RPMI7951 (cell line): ENCODE measurements around the gene RREB1. TPM values are rescaled to one million over a fixed set of nuclear protein-coding genes. Genes with fewer than 3 reads are reported as not detected.

Source experiments
- DNase-seq: peaks from one replicate; pipeline ENCODE4 v3.0.0-alpha.2; 2012; ENCODE audit warnings: low read depth
- total RNA-seq: library from RNA; depleted of rRNA; stranded (reverse); fragments of >200 nt; shearing (Covaris generic); gene quantifications from 2 replicates; pipeline ENCODE4 v1.2.3, GENCODE V29; 2014

RREB1 gene
- total RNA-seq, 1 experiment from 2014 or later, result 6.0 TPM

DNA sequence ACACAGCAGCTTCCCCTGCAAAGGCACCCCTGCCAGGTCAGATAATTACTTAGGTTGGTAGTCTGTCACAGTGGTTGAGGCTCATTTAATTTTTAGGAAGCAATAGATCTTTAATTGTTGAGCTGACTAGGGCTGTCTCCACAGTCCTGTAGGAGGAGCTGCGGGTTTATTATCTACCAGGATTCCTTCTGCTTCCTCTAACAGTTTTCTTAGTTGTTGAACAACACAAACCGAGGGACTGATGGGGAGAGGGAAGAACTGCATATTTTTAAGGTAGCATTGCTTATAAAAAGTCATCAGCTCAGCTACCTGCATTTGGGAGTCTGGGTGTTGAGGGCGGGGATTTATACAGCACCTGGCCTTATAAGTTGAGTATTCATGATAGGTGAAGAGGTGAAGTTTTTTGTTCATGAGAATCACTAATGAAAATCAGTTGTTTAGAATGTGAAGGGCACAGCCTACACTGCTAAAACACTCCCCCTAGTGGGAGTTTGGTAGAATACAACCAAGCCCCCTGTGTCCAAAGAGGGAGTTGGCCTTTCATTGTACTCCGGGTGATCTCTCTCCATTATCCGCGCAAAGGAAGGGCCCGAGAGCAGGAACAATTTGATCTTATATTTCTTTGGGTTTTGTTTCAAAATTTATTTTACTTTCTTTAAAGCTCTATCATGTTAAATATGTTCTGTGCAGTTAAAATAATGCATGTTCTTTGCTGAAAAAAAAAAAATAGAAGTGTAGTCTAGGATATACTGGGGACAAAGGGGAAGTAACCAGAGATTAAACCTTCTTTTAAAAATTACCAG lies 135.6 kb downstream of the RREB1 start:
- peak; percentile 58 for DNase-seq

DNA sequence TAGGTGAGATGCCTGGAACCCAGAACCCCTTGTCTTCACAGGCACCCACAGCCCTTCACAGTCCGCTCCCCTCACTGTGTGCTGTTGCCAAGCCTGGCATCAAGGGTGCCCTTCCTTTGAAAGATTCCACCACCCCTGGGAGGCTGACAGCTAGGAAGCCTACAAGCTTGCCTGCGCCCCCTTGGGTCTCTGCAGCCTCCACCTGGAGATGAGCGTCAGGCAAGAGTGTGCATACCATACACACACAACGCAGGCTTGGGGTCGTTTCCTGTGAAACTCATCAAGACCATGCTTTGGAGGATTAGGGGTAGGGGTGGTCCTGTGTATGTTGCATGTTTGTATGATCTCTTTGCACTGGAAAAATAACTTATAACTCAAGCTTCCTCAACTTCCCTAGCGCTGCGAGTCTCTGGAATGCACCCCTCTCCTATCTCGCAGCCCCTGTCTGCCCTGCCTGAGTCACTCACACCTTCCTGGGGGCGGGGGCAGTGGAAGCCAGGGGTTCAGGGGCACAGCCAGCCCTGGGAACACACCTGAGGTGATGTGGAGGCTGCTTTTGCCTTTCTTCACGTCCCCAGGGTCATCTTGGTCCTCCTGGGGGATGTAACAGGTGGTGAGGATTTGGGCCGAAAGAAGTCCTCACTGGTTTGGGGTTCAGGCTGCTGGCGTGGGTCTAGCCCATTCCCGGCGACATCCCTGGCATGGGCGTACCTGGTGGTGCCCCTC lies 138.1 kb downstream of the RREB1 start:
- DNase-seq, result no peak

DNA sequence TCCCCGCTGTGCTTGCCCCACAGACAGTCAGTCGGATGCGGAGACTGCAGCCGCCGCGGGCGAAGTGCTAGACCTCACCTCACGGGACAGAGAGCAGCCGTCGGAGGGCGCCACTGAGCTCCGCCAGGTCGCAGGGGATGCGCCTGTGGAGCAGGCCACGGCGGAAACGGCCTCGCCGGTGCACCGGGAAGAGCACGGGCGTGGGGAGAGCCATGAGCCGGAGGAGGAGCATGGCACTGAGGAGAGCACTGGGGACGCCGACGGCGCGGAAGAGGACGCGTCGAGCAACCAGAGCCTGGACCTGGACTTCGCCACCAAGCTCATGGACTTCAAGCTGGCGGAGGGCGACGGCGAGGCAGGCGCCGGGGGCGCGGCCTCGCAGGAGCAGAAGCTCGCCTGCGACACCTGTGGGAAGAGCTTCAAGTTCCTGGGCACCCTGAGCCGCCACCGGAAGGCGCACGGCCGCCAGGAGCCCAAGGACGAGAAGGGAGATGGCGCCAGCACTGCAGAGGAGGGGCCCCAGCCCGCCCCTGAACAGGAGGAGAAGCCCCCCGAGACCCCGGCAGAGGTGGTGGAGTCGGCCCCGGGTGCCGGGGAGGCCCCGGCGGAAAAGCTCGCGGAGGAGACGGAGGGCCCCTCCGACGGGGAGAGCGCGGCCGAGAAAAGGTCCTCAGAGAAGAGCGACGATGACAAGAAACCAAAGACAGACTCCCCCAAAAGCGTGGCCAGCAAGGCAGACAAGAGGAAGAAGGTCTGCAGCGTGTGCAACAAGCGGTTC lies 138.8 kb downstream of the RREB1 start:
- no peak for DNase-seq

DNA sequence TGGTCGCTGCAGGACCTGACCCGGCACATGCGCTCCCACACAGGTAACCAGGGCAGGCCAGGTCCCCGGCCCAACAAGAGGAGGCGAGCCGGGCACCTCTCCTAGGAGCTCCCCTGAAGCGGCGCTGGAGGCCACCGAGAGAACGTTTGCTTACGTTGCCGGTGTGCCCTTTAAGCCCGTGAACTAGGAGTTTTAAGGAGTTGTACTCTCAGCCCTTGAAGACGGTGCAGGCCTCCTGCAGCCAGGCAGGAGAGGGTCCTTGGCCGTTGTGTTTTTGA lies 139.4 kb downstream of the RREB1 start:
- no peak for DNase-seq

DNA sequence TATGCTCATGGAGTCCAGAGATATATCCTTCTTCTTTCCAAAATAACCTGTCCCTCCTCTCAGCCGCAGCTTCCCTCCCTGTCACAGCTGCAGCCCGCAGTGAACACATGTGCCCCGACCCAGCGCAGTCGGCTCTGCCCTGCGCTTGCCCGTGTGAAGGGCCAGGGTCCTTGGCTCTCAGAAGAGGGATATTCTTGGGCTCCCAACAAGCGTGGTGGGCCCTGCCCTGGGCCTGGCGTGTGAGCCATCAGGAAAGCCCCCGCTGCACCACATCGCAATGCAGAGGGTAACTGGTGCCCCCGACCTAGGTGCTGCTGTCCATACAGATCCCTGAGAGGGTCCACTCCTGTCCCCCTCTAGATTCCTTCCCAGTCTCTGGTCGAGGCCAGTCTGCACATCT lies 140.1 kb downstream of the RREB1 start:
- no peak for DNase-seq

DNA sequence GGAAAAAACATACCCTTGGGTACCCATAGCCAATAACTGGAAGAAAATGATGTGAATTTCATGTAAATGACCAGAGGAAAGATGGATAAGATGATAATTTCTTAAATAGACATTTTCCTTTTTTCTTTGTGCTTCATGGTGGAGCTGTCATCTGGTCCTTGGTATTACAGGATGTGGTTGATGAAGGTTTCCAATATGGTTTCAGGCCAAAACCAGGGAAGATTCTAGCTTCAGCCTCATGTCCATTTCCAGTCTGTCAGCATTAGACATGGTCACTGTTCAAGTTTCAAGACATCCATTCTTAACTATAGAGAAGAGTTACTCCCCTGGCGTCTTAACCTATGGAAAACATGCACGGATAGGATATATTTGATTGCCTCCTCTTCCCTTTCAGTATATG lies 141.6 kb downstream of the RREB1 start:
- peak; percentile 29 for DNase-seq

DNA sequence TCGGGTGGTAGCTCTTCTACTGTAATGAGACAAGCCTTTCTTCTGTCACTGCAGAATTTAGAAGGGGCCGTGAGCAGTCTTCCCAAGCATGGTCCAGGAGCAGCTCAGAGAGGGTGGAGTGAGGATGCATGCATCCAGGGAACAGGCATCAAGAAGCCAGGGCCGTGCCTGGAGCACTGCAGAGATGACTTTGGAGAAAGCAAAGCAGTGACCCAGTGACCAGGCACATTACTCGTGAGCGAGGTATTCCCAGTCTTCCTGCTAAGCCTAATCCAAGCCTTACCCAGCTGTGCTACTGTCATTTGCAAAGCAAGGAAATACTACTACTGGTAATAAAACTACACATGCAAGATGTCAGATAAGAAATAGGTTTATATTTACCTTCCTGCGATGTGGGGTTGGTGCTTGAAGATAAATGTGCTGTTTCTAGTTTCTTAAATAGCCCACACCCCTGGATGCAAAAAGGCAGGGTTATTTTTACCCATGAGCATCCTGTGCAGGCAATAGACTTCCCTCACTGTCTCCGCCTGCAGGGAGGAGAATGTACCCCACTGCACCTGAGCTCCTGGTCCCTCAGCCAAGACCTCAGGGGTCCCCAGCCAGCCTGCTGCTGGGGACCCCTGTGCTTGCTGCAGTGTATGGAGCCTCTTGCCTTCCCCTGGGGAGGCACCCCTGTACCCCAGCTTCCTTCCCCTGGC lies 142.3 kb downstream of the RREB1 start:
- peak; percentile 18 for DNase-seq

DNA sequence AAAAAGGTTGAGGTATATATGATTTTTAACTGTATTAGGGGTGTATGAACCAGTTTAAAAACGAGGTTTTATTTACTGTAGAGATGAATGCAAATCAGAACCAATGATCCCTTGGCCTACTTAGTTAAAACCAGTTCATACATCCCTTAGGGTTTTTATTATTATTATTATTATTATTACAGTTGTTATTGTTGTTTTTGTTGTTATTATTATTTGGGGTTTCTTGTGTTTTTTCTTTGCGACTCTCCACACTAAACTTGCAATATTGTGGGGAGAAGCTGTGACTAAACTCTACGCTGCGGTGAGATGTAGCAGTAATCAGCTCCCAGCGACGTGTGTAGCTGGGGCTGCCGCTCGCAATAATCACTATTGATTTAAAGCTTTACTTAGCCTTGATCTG lies 143.1 kb downstream of the RREB1 start:
- DNase-seq, result no peak

DNA sequence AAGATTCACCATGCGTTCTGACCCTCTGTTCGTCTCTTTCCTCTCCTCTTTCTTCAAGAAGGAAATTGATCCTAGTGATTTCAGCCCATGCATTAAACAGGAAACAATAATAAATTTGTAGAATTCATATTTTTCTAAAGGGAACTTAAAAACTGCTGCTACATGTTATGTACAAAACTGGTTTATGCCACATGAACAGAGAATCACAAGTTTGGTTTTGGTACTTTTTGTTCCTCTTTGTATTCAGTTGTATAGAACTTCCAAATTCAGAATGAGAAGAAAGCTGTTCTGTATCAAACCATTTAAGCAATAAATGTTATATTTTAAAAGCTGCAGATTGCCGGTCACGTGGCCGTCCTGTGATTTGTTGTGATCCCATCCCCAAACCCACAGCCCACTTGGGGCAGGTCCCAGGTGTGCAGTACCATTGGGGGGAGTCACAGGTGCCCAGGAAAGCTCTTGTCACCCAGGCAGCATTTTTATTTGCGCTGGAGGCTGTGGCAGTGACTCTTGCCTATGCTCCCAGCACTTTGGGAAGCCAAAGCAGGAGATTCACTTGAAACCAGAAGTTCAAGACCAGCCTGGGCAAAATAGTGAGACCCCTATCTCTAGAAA lies 144.0 kb downstream of the RREB1 start:
- DNase-seq, result no peak

DNA sequence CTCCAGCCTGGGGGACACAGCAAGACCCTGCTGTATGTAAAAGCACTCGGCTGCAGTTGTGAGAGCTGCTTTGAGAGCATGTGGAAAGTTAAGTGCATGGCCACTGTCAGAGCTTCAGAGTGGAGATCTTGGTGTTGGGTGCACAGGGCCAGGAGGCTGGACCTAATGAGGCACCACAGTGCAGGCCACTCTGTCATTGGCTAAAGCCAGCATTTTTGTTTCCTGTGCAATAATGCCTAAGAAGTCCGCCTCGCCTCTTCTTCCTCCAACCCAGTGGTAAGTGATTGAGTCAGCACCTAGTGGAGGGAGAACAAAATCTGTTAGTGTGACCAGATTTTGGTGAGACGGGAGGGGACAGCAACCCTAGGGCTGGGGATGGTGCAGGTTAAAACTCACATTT lies 144.6 kb downstream of the RREB1 start:
- no peak for DNase-seq

DNA sequence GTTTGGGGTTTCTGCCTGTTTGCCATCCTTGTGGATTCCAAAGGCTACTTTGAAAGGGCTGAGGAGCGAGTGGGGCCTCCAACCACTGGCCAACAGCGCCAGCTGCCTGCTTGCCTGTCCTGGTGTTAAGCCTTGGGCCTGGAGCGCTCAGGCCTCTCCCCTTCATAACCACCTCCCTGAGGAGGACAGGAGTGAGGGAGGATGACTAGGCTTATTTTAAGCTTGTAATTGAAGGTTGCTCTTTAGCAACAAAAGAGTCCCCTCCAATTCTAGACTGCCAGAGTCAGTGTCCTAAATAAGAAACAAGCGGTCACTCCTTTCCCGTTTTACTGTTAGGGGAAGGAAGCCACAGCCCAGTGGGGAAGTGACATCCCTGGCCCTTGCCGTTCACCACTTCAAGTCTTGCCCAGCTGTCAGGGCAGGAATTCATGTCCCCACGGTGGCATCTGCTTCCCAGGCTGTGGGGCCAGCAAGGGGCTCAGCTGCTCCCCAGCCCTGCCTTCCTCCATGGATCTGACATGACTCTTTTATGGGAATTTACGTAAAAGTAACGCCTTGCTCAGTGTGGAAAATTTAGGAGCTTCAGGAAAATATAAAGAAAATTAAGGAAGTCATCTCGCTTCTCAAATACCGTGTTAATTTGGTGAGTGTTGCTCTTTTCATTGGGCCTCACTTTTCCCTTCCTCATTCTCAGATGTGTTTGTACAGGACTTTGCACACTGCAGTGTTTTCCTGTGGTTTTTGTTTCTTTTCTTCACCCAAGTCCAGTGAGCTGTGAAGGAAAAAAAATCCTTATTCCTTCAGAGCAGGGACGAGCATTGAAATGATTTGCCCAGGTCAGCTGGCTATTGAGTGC lies 147.4 kb downstream of the RREB1 start:
- DNase-seq, result no peak

DNA sequence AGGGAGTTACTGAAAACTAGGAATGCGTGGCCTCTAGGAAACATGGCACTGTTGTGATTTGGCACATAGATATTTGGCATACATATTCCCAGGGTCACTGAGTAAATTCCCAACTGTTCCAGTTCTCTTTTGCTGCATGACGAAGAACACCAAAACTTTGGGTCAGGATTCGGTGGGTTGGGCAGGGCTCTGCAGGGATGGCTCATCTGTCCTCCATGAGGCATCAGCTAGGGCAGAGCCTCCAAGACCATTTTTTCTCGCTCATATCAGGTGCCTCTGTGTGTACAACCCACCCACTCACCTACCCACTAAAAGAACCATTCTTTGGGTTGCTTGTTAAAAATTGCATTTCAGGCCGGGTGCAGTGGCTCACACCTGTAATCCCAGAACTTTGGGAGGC lies 148.2 kb downstream of the RREB1 start:
- DNase-seq, result no peak

DNA sequence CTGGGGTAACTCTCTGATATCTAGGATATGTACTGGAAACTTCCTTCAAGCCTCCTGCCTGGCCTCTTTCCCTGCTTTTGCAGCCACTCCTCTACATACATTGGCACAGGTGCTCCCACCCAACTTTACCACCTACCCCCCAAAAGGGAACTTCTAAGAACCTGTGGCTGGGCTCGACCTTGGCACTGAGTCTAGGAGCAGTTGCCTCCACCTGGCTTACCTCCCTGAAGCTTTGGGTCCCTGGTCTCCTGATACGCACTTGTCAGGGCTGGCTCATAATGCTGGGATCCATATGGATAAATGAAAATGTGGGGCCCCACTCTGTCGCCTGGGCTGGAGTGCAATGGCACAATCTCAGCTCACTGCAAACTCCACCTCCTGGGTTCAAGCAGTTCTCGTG lies 149.0 kb downstream of the RREB1 start:
- no peak for DNase-seq

DNA sequence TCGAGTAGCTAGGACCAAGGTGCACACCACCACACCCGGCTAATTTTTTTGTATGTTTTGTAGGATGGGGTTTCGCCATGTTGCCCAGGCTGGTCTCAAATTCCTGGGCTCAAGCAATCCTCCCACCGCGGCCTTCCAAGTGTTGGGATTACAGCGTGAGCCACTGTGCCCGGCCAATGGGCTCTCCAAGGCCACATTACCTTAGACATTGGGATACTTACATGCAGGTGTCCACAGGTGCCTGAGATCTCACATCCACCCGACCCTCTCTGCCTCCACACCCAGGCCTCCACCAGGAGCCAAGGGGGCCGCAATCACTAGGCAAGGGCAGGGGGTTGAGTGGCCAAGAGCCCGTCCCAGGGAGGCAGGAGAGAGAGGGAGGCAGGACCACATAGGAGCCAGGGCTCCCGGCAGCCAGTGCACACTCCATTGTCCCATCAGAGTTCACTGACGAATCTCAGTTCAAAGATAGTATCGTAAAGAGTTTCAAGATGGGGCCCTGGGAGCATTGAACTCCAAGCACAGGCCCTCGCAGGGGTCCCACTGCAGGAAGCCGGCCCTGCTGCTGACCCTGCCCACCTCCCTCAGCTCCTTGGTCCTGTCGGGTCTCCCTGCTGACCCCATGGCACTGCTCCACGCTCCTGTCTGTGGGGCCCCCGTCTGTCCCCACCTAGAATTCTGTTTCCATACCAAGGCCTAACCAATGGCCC lies 149.9 kb downstream of the RREB1 start:
- DNase-seq, result no peak

DNA sequence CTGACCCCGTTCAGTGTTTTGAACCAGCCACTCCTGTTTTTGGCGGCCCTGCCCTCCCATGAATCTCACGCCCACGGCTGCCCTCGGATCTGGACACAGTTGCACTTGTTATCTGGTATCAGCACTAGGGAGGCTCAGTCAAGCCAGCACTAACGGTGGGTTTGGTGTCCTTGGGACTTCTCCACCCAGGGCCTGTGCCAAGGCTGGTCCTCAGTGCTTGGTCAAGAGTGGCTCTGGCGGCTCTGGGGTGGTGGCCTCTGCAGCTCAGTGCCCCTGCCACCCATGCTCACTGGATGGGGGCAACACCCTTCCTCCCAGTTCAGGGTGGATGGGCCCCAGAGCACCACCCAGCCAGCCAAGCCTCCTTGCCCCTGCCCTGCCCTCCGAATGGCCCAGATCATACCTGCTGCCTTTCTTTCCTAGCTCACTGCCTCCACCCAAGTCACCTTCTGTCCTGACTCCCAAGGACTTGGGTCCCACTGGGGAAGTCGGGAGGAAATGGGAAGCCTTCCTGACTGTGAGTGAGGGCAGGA lies 150.5 kb downstream of the RREB1 start:
- no peak for DNase-seq

DNA sequence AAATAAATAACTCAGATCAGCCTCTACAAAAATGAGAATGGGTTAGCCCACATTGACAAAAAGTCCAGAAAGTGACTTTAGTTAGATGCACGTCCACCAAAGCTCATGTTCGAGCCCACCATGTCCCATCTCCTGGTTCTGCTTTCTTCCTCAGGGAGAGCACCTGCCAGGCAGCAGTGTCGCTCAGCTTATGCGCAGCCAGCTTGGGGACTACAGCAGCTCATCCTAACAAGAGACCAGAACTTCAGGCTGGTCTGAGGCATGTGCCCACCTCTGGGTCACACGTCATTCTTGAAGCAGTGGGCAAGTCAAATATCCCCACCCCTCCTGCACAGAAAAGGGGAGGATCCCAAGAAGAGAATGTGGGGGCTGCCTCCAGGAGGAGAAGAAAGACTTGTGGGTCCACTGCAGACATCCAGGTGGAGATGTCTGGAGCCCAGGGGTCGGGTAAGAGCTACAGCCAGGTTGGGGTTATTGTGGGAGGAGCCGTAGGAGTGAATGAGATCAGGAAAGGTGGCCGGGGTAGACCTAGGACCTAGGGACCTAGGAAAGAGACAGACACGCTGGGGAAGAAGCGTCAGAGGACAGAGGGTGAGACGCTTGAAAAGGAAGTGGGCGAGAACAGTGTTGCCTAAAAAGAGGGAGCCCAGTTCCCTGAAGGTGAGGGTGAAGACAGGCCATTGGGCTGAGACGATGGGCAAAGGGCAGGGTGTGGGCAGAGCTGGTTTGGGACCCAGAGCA lies 152.7 kb downstream of the RREB1 start:
- no peak for DNase-seq

DNA sequence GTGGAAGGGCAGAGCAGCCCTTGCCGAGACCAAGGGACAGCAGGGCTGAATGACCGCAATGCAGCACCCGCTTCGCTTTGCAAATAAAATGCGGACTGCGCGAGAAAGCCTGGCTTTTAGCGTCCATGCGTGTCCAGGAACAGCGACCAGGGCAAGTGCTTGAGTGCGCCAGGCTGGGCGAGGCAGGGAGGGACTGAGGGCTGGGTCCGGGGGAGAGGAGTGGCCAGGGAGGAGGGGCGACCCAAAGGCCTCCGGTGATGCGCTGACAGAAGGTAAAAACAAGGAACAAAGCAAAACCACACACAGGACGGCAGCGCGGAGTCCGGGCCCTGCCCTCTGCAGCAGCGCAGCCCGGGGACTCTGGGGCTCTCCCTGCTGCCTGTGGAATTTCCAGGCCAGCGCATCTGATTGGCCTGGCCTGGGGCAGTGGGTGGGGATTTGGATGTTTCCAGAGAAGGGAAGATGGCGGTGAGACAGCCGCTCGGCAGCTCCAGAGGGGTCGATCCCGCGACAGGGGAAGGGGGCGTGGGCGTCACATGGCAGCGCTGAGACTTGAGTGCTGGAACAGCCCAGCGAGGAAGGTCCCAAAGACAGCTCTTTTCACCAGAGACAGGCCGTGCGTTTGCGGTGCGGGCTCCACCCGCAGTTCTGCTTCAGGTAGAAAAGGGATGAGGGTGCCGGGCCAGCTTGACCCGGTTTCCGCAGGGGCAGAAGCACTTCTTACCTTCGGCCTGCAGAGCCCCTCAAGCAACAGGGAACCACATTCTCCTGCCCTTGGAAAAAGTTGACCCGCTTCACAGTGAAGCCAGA lies 153.5 kb downstream of the RREB1 start:
- peak; percentile 90 for DNase-seq

DNA sequence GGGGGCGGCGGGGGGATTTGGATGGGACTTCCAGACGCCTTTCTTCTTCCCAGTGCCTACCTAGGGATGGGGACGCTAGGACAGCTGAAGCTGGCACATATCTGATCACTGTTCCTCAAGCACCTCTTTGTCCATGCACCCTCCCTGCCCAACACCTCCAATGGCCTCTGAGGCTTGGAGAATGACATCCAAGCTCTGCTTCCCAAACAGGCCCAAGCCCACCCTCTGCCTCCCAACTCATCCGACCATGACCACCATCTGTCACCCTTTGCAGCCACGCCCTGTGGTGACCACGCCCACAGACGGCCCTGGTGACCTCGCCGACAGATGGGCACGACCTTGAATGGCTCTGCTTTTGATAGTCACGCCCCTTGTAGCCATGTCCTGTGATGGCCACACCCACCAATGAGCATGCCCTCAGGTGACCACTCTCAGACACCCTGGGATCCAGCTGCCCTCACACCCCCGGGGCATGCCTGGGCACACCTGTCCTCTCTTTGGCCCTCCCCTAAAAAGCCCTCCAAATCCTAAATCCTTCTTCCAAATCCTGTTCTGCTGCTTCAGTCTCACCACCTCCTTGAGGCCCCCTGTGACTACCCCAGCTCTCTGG lies 154.2 kb downstream of the RREB1 start:
- peak; percentile 23 for DNase-seq
